ENCODE data around the gene PDLIM1.

GRCh38 chr10:95247200-95247880 lies 43.5 kb downstream of the PDLIM1 start:
- no peak for TF ChIP-seq POLR2A (IDR thresholded peaks at IDR 0.05; ENCODE audit: low read length)
- no peak for TF ChIP-seq GATA1 (IDR thresholded peaks at IDR 0.05; ENCODE audit: low read depth, low read length)
